ENCODE results near the gene CAMKK2.

DNA sequence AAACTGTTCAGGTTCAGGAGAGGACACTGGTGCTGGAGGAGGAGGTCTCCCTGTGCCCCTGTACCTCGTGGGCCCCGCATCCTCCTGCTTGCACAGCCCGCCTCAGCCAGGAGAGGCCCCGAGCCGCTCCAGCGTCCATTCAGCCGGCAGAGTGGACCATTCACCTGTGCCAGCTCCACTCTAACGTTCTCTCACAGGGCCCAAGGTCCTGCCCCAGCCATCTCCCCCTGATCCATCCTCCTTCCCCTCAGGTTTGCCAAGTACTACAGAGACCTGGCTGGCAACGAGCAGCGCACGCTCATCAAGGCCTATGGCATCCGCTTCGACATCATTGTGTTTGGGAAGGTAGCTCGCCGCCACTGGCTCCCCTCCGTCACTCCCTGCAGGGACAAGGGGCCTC, 64.3 kb downstream of the CAMKK2 start:
- TF ChIP-seq CTCF (tag by site-specific recombination; IDR thresholded peaks at IDR 0.05) (no peak), ZNF76 (tag by site-specific recombination; IDR thresholded peaks at IDR 0.05; ENCODE audit: borderline replicate concordance, low read depth) (no peak), YY1 (tag by site-specific recombination; IDR thresholded peaks at IDR 0.05) (no peak)
